Keratinocyte (primary cell): ENCODE data around the gene SMIM27. TPM values are rescaled to one million over a fixed set of nuclear protein-coding genes. Genes with fewer than 3 reads are reported as not detected.
A peak's percentile ranks its signal among the peaks of the same experiment; 100 is the strongest.

Experiments
- DNase-seq: peaks from one replicate; pipeline ENCODE4 v3.0.0-alpha.2; 2011; ENCODE audit warnings: low read depth, missing footprints, low spot score
- FAIRE-seq: peaks from 2 replicates; lab custom pipeline; 2011; peaks lifted over from hg19 to GRCh38; lab: Jason Lieb, UNC
- H2AFZ ChIP-seq: 2 replicates; pipeline ENCODE4 v1.6.0; 2012; ENCODE audit warnings: low read length, control low read depth, inconsistent platforms; ENCODE audit not compliant: control insufficient read depth
- H3K27ac ChIP-seq: 2 replicates; pipeline ENCODE4 v1.5.1; 2011; ENCODE audit warnings: low read length; ENCODE audit not compliant: control insufficient read depth, insufficient read depth
- H3K27me3 ChIP-seq: 3 replicates; pipeline ENCODE4 v1.6.0; 2011; ENCODE audit warnings: low read length; ENCODE audit not compliant: control insufficient read depth, insufficient read depth; ENCODE audit errors: extremely low read depth
- H3K36me3 ChIP-seq, 2 experiments: 2 replicates in 1 of 2; 3 replicates in 1 of 2; pipeline ENCODE4 v1.5.1; 2011; ENCODE audit warnings: low read length in 2 of 2, mild to moderate bottlenecking in 1 of 2; ENCODE audit not compliant: control insufficient read depth in 2 of 2, insufficient read depth in 2 of 2; ENCODE audit errors: extremely low read depth in 1 of 2
- H3K4me1 ChIP-seq: 3 replicates; pipeline ENCODE4 v1.5.1; 2011; ENCODE audit warnings: low read length; ENCODE audit not compliant: control insufficient read depth, insufficient read depth; ENCODE audit errors: extremely low read depth
- H3K4me2 ChIP-seq: 3 replicates; pipeline ENCODE4 v1.6.0; 2011; ENCODE audit warnings: low read depth, low read length; ENCODE audit not compliant: control insufficient read depth, insufficient read depth; ENCODE audit errors: extremely low read depth
- H3K4me3 ChIP-seq, 3 experiments: fragments of 200-600 bp in 1 of 3; sonication (generic) in 1 of 3; 2 replicates in 2 of 3; 3 replicates in 1 of 3; pipeline ENCODE4 v1.5.1; 2011 to 2016; ENCODE audit warnings: low read length in 3 of 3, mild to moderate bottlenecking in 3 of 3, control low read depth in 2 of 3, inconsistent platforms in 1 of 3, low read depth in 1 of 3, mixed read lengths in 1 of 3, mixed run types in 1 of 3, moderate library complexity in 1 of 3; ENCODE audit not compliant: control insufficient read depth in 2 of 3, insufficient read depth in 2 of 3; ENCODE audit errors: extremely low read depth in 1 of 3
- H3K79me2 ChIP-seq: 2 replicates; pipeline ENCODE4 v1.6.0; 2012; ENCODE audit warnings: low read length; ENCODE audit not compliant: control insufficient read depth, insufficient read depth
- H3K9ac ChIP-seq: 3 replicates; pipeline ENCODE4 v1.6.0; 2011; ENCODE audit warnings: low read length; ENCODE audit not compliant: control insufficient read depth, insufficient read depth; ENCODE audit errors: extremely low read depth
- H3K9me1 ChIP-seq: 3 replicates; pipeline ENCODE4 v1.6.0; 2011; ENCODE audit warnings: low read length; ENCODE audit not compliant: control insufficient read depth, insufficient read depth; ENCODE audit errors: extremely low read depth
- H3K9me3 ChIP-seq: 2 replicates; pipeline ENCODE4 v1.5.1; 2012; ENCODE audit warnings: low read depth, low read length; ENCODE audit not compliant: control insufficient read depth
- H4K20me1 ChIP-seq: 3 replicates; pipeline ENCODE4 v1.6.0; 2011; ENCODE audit warnings: low read length; ENCODE audit not compliant: control insufficient read depth, insufficient read depth; ENCODE audit errors: extremely low read depth
- CTCF ChIP-seq, 3 experiments: IDR thresholded peaks in 1 of 3; conservative IDR thresholded peaks in 1 of 3; optimal IDR thresholded peaks in 1 of 3; 2 replicates in 2 of 3; 3 replicates in 1 of 3; pipeline versions ENCODE3 to v1.5.1; 2011; ENCODE audit warnings: low read length in 3 of 3, mild to moderate bottlenecking in 3 of 3, moderate library complexity in 2 of 3, control low read depth in 1 of 3, inconsistent platforms in 1 of 3; ENCODE audit not compliant: insufficient read depth in 2 of 3; ENCODE audit errors: extremely low read depth in 1 of 3
- EZH2 ChIP-seq: IDR thresholded peaks from one replicate; pipeline ENCODE4 v1.6.1; 2012; ENCODE audit warnings: inconsistent platforms, mild to moderate bottlenecking, low read length, moderate library complexity
- dilution Hi-C: fragments of 300-500 bp; cut with MboI; formaldehyde crosslinking; loops from one replicate; pipeline ENCODE4 v1.7.0; 2020; ENCODE audit warnings: low sequenced_read_pairs; ENCODE audit not compliant: extremely low pct_ligation_motif_present
- polyA plus RNA-seq, 5 experiments: library from polyadenylated mRNA; depleted of rRNA in 3 of 5; stranded (reverse) in 3 of 5; stranded (forward) in 1 of 5; unstranded in 1 of 5; fragments of >200 nt; gene quantifications; 1 replicate in 1 of 5; 2 replicates in 3 of 5; 3 replicates in 1 of 5; pipeline versions ENCODE4 v1.2.1 to v1.2.3, GENCODE V29; 2011 to 2012; ENCODE audit warnings: missing spikeins in 2 of 5, low read depth in 1 of 5, low replicate concordance in 1 of 5

Gene SMIM27
- polyA plus RNA-seq, 1 donor (not counting 4 experiments of a cell fraction or from before 2014, with no cell fraction given), result 13.0 TPM

GRCh38 chr9:32590898-32591297, 38.8 kb downstream of the SMIM27 start:
- no peaks in the 10 kb centered on the region for H4K20me1 ChIP-seq
- dilution Hi-C loops, result no loop called here
- peak; percentile 94 for FAIRE-seq

GRCh38 chr9:32596096-32596865, 44.2 kb downstream of the SMIM27 start:
- no peaks in the 10 kb centered on the region for H3K9me3 ChIP-seq
- no peak overlapping the region for H3K27ac ChIP-seq
- no peak for DNase-seq
- no peak overlapping the region for H3K4me2 ChIP-seq
- TF ChIP-seq EZH2, result no peak
- no peak for TF ChIP-seq CTCF (optimal IDR thresholded peaks at IDR 0.05 in 1 of 3, IDR thresholded peaks at IDR 0.05 in 1 of 3, conservative IDR thresholded peaks at IDR 0.05 in 1 of 3; ENCODE audit: extremely low read depth in 1 of 3, insufficient read depth in 2 of 3, low read length in 3 of 3)
- H3K27me3 ChIP-seq, result peaks cover 4% of the 10 kb centered on the region
- no peaks in the 10 kb centered on the region for H4K20me1 ChIP-seq
- no peak overlapping the region for H3K9ac ChIP-seq
- no peaks in the 10 kb centered on the region for H3K9me1 ChIP-seq
- dilution Hi-C loops, result no loop called here
- no peaks in the 10 kb centered on the region for H3K79me2 ChIP-seq
- no peak overlapping the region for H2AFZ ChIP-seq
- H3K4me1 ChIP-seq, result peaks cover under 1% of the 10 kb centered on the region
- H3K36me3 ChIP-seq, result no peaks in the 10 kb centered on the region
- peak; percentile 23 for FAIRE-seq
- no peak overlapping the region for H3K4me3 ChIP-seq

More at GRCh38 chr9:32590898-32591297, 38.8 kb downstream of the SMIM27 start:
- Histone ChIP-seq H3K4me1 (peaks cover 8% of the 10 kb centered on the region), H3K4me3 (no peak overlapping the region), H3K36me3 (no peaks in the 10 kb centered on the region), H3K4me2 (peak overlapping the region; percentile 0), H3K79me2 (no peaks in the 10 kb centered on the region), H2AFZ (no peak overlapping the region), H3K9me3 (no peaks in the 10 kb centered on the region), H3K27ac (no peak overlapping the region), H3K27me3 (no peaks in the 10 kb centered on the region), H3K9me1 (no peaks in the 10 kb centered on the region), H3K9ac (no peak overlapping the region)
- DNase-seq, result no peak
- TF ChIP-seq CTCF (optimal IDR thresholded peaks at IDR 0.05 in 1 of 3, IDR thresholded peaks at IDR 0.05 in 1 of 3, conservative IDR thresholded peaks at IDR 0.05 in 1 of 3; ENCODE audit: extremely low read depth in 1 of 3, insufficient read depth in 2 of 3, low read length in 3 of 3), result no peak
- TF ChIP-seq EZH2, result no peak
